Prostate gland (tissue), 2 donors: ENCODE results near the gene CDC42EP3. TPM values are rescaled to one million over a fixed set of nuclear protein-coding genes. Genes with fewer than 3 reads are reported as not detected.

Experiments
- DNase-seq: peaks from one replicate; pipeline ENCODE4 v3.0.0-alpha.2; 2019; ENCODE audit warnings: low spot score
- H3K27ac ChIP-seq, 2 donors: fragments of 200-600 bp; sonication (generic); 2 replicates each; pipeline ENCODE4 v1.5.1; 2017 to 2019
- H3K27me3 ChIP-seq: fragments of 200-600 bp; sonication (generic); replicated peaks from 2 replicates; pipeline ENCODE4 v1.5.1; 2019; ENCODE audit not compliant: insufficient read depth
- H3K36me3 ChIP-seq, 2 donors: fragments of 200-600 bp; sonication (generic); 1 replicate in 1 of 2; 2 replicates in 1 of 2; pipeline versions ENCODE4 v1.5.1 to v1.8.1; 2017 to 2019
- H3K4me1 ChIP-seq: fragments of 200-600 bp; sonication (generic); replicated peaks from 2 replicates; pipeline ENCODE4 v1.5.1; 2019
- H3K4me3 ChIP-seq, 2 donors: fragments of 200-600 bp; sonication (generic); 2 replicates each; pipeline ENCODE4 v1.5.1; 2017 to 2019
- H3K9me3 ChIP-seq: fragments of 200-600 bp; sonication (generic); 2 replicates; pipeline ENCODE4 v1.5.1; 2017
- POLR2A ChIP-seq: fragments of 450-650 bp; IDR thresholded peaks from one replicate; pipeline ENCODE4 v1.6.1; 2016; ENCODE audit warnings: antibody characterized with exemption, mild to moderate bottlenecking
- POLR2AphosphoS5 ChIP-seq: sonication (generic); formaldehyde crosslinking; IDR thresholded peaks from one replicate; pipeline ENCODE4 v1.6.1; 2017; ENCODE audit warnings: antibody characterized with exemption
- WGBS: methylation state at CpG from one replicate; pipeline ENCODE4 v1.1.5; 2018; 5-methylcytosine and 5-hydroxymethylcytosine counted together
- intact Hi-C: fragments of 100-400 bp; cut with DNase I; formaldehyde crosslinking; loops from one replicate; pipeline ENCODE4 v1.14.2; 2022
- total RNA-seq, 2 donors: library from RNA; depleted of rRNA; stranded (reverse); fragments of >200 nt; gene quantifications; one replicate each; pipeline ENCODE4 v1.1.0, GENCODE V29; 2016
- TF ChIP-seq, protein P1 (sequence below), 4 experiments: fragments of 200-600 bp in 2 of 4; fragments of 450-650 bp in 2 of 4; sonication (generic) in 2 of 4; IDR thresholded peaks; 1 replicate in 3 of 4; 2 replicates in 1 of 4; pipeline ENCODE4 v1.5.1; 2016 to 2019; ENCODE audit warnings: antibody characterized with exemption in 4 of 4, mild to moderate bottlenecking in 2 of 4, moderate library complexity in 2 of 4

The CDC42EP3 gene
- total RNA-seq, 2 donors from 2014 or later, result 38.5 to 75.5 TPM

DNA sequence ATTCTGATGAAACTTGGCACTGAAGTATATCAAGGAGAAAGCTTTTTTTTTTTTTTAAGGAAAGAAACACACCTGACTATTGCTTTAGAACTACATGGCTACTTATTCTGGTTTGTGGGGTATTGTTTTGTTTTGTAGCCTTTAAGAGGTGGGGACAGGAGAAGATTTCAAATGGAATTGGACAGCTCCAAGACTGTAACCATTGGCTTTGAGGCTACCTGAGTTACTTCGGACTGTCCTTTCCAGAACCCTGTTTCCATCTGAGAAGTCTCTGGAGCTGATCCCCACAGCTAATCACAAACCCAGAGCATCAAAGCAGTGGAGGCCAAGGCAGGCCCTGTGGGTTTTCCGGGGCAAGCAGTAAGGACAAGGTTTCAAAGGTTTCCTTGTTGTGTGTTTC, 4.7 kb downstream of the CDC42EP3 start:
- DNase-seq, result no peak
- no peaks in the 10 kb centered on the region for H3K9me3 ChIP-seq
- TF ChIP-seq, protein P1, sequence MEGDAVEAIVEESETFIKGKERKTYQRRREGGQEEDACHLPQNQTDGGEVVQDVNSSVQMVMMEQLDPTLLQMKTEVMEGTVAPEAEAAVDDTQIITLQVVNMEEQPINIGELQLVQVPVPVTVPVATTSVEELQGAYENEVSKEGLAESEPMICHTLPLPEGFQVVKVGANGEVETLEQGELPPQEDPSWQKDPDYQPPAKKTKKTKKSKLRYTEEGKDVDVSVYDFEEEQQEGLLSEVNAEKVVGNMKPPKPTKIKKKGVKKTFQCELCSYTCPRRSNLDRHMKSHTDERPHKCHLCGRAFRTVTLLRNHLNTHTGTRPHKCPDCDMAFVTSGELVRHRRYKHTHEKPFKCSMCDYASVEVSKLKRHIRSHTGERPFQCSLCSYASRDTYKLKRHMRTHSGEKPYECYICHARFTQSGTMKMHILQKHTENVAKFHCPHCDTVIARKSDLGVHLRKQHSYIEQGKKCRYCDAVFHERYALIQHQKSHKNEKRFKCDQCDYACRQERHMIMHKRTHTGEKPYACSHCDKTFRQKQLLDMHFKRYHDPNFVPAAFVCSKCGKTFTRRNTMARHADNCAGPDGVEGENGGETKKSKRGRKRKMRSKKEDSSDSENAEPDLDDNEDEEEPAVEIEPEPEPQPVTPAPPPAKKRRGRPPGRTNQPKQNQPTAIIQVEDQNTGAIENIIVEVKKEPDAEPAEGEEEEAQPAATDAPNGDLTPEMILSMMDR (IDR thresholded peaks at IDR 0.05), result no peak
- no peak for TF ChIP-seq POLR2A
- TF ChIP-seq POLR2AphosphoS5, result no peak
- intact Hi-C loops, result loop anchor here (5.0 kb wide), 1 partner anchor 104 kb away; no protein-coding TSS in a partner anchor
- WGBS, result 62% methylated on average over 2 of the region's 2 CpGs
- H3K27ac ChIP-seq, result peak overlapping the region; percentile 31 to 93
- no peak overlapping the region for H3K4me3 ChIP-seq
- no peaks in the 10 kb centered on the region for H3K36me3 ChIP-seq
- H3K4me1 ChIP-seq, result peaks cover 3% of the 10 kb centered on the region
- no peaks in the 10 kb centered on the region for H3K27me3 ChIP-seq

- TF ChIP-seq, protein P1 (IDR thresholded peaks at IDR 0.05), result no peak
- TF ChIP-seq POLR2AphosphoS5, result no peak
- no peak for TF ChIP-seq POLR2A
- no peaks in the 10 kb centered on the region for H3K27me3 ChIP-seq
- H3K4me1 ChIP-seq, result peaks cover 3% of the 10 kb centered on the region
- peak overlapping the region; percentile 45 to 93 for H3K27ac ChIP-seq
- H3K9me3 ChIP-seq, result no peaks in the 10 kb centered on the region
- intact Hi-C loops, result loop anchor here (5.0 kb wide), 1 partner anchor 103 kb away; no protein-coding TSS in a partner anchor
- DNase-seq, result no peak
- 64% methylated on average over 11 of the region's 11 CpGs for WGBS
- no peaks in the 10 kb centered on the region for H3K36me3 ChIP-seq
- no peak overlapping the region for H3K4me3 ChIP-seq
Observed at GRCh38 chr2:37665604-37666362, 5.7 kb downstream of the CDC42EP3 start.

- no peak for DNase-seq
- Histone ChIP-seq H3K27me3 (no peaks in the 10 kb centered on the region), H3K9me3 (no peaks in the 10 kb centered on the region), H3K27ac (peak overlapping the region; percentile 45 to 93), H3K4me3 (no peak overlapping the region), H3K4me1 (peaks cover 10% of the 10 kb centered on the region), H3K36me3 (no peaks in the 10 kb centered on the region)
- intact Hi-C loops, result loop anchor here (5.0 kb wide), 1 partner anchor 103 kb away; no protein-coding TSS in a partner anchor
- no peak for TF ChIP-seq POLR2AphosphoS5
- no peak for TF ChIP-seq POLR2A
- 65% methylated on average over 2 of the region's 2 CpGs for WGBS
Observed at GRCh38 chr2:37665043-37665442, 6.4 kb downstream of the CDC42EP3 start.

- Histone ChIP-seq H3K4me1 (peaks cover 18% of the 10 kb centered on the region), H3K36me3 (no peaks in the 10 kb centered on the region), H3K27me3 (no peaks in the 10 kb centered on the region), H3K4me3 (no peak overlapping the region), H3K27ac (peak overlapping the region; percentile 45 to 93), H3K9me3 (no peaks in the 10 kb centered on the region)
- TF ChIP-seq POLR2A (no peak), POLR2AphosphoS5 (no peak)
- TF ChIP-seq, protein P1 (IDR thresholded peaks at IDR 0.05), result no peak
- 42% methylated on average over 2 of the region's 2 CpGs for WGBS
- intact Hi-C loops, result no loop called here
- no peak for DNase-seq
Observed at GRCh38 chr2:37664231-37664643, 7.2 kb downstream of the CDC42EP3 start.

GRCh38 chr2:37663390-37663789, 8.1 kb downstream of the CDC42EP3 start:
- intact Hi-C loops, result no loop called here
- peaks cover 23% of the 10 kb centered on the region for H3K4me1 ChIP-seq
- H3K4me3 ChIP-seq, result no peak overlapping the region

More at GRCh38 chr2:37663390-37663789, 8.1 kb downstream of the CDC42EP3 start:
- 81% methylated on average over 7 of the region's 7 CpGs for WGBS
- Histone ChIP-seq H3K27ac (peak overlapping the region; percentile 20 to 93), H3K36me3 (no peaks in the 10 kb centered on the region), H3K9me3 (no peaks in the 10 kb centered on the region), H3K27me3 (no peaks in the 10 kb centered on the region)
- DNase-seq, result no peak
- no peak for TF ChIP-seq POLR2A
- TF ChIP-seq, protein P1 (IDR thresholded peaks at IDR 0.05), result no peak
- no peak for TF ChIP-seq POLR2AphosphoS5
